ENCODE data around the gene GCLM. TPM values are rescaled to one million over a fixed set of nuclear protein-coding genes. Genes with fewer than 3 reads are reported as not detected.

The GCLM gene
- total RNA-seq, 1 experiment from 2014 or later, result 34.4 TPM

- intact Hi-C loops (cut with micrococcal nuclease; ENCODE audit: unreplicated experiment), result no loop called here
- ChIA-PET POLR2A (ENCODE audit: low non-redundant PET) (interaction anchor here (0.8 kb wide), 1 partner anchor 913 kb away, joined by 3 read pairs; no protein-coding TSS in a partner anchor), CTCF (interaction anchor here (1.8 kb wide), 1 partner anchor 219 kb away, joined by 10 read pairs; no protein-coding TSS in a partner anchor)
- TF ChIP-seq CTCF (conservative IDR thresholded peaks at IDR 0.05; ENCODE audit: low read depth, low read length) (no peak), EZH2 (IDR thresholded peaks at IDR 0.05; ENCODE audit: borderline replicate concordance, low read depth, low read length, poor library complexity, severe bottlenecking) (no peak)
- no peaks in the 10 kb centered on the region for H3K9me3 ChIP-seq (ENCODE audit: low read depth, low read length, poor library complexity, severe bottlenecking)
- no peak for DNase-seq (ENCODE audit: low spot score)
- H3K27me3 ChIP-seq (replicated peaks; ENCODE audit: insufficient read depth, low read depth, low read length, poor library complexity), result no peaks in the 10 kb centered on the region
- no peak overlapping the region for H3K27ac ChIP-seq (ENCODE audit: low read depth, low read length, poor library complexity, severe bottlenecking)
- BruUV-seq (replicated peaks), result no TSS peak
- no peaks in the 10 kb centered on the region for H3K36me3 ChIP-seq (ENCODE audit: insufficient read depth, low read length, poor library complexity, severe bottlenecking)
- peak overlapping the region; percentile 96 for H3K4me3 ChIP-seq (ENCODE audit: low read depth, low read length, poor library complexity, severe bottlenecking)
- H3K4me1 ChIP-seq (ENCODE audit: insufficient read depth, low read length, poor library complexity, severe bottlenecking), result peaks cover 6% of the 10 kb centered on the region
Measured at GRCh38 chr1:93848350-93848883, 60.8 kb downstream of the GCLM start.

GRCh38 chr1:93847811-93848288 lies 61.4 kb downstream of the GCLM start:
- ChIA-PET POLR2A (ENCODE audit: low non-redundant PET) (interaction anchor here (0.6 to 0.8 kb wide), 2 partner anchors 569 to 913 kb away, joined by 3 to 7 read pairs; no protein-coding TSS in a partner anchor), CTCF (interaction anchor here (1.8 kb wide), 1 partner anchor 218 kb away, joined by 10 read pairs; no protein-coding TSS in a partner anchor)
- DNase-seq (ENCODE audit: low spot score), result peak; percentile 89
- peak overlapping the region; percentile 96 for H3K4me3 ChIP-seq (ENCODE audit: low read depth, low read length, poor library complexity, severe bottlenecking)
- no TSS peak for BruUV-seq (replicated peaks)
- TF ChIP-seq EZH2 (IDR thresholded peaks at IDR 0.05; ENCODE audit: borderline replicate concordance, low read depth, low read length, poor library complexity, severe bottlenecking) (no peak), CTCF (conservative IDR thresholded peaks at IDR 0.05; ENCODE audit: low read depth, low read length) (no peak)
- H3K36me3 ChIP-seq (ENCODE audit: insufficient read depth, low read length, poor library complexity, severe bottlenecking), result no peaks in the 10 kb centered on the region
- H3K27me3 ChIP-seq (replicated peaks; ENCODE audit: insufficient read depth, low read depth, low read length, poor library complexity), result no peaks in the 10 kb centered on the region
- peak overlapping the region; percentile 91 for H3K27ac ChIP-seq (ENCODE audit: low read depth, low read length, poor library complexity, severe bottlenecking)
- intact Hi-C loops (cut with micrococcal nuclease; ENCODE audit: unreplicated experiment), result no loop called here
- H3K9me3 ChIP-seq (ENCODE audit: low read depth, low read length, poor library complexity, severe bottlenecking), result no peaks in the 10 kb centered on the region
- peaks cover 6% of the 10 kb centered on the region for H3K4me1 ChIP-seq (ENCODE audit: insufficient read depth, low read length, poor library complexity, severe bottlenecking)

DNA sequence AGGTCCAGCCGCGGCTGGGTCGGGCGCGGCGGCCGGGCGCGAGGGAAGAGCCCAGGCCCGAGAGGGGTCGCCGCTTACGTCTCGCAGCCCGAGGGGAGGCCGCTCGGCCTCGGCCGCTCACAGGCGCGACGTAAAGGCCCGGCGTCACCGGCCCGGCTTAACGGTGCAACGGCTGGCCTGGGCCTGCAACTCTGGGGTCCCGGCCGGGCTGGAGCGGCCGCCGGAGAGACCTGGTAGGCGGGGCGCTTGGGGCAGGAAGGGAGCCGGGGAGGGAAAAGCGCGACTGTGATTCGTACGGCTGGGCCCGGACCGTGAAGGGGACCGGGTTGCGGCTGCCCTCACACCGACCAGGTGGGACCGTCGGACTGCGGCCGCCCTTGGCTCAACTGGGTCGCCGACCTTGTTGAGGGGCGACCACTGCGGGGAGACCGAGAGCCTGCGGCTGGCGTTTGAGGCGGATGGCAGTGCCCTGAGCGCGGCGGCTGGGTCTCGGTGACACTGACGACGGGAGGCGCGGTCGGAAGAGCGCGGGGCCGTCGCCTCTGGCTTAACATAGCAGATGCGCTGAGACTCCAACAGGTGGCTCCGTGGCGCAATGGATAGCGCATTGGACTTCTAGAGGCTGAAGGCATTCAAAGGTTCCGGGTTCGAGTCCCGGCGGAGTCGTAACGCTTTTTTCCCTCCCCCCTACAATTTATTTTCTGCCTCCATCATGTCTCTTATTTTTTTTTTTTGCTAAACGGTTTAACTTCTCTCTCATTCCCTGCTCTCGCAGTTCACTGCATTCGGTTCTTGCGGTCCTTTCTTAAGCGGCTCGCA lies 62.0 kb downstream of the GCLM start:
- no peaks in the 10 kb centered on the region for H3K9me3 ChIP-seq (ENCODE audit: low read depth, low read length, poor library complexity, severe bottlenecking)
- H3K27me3 ChIP-seq (replicated peaks; ENCODE audit: insufficient read depth, low read depth, low read length, poor library complexity), result no peaks in the 10 kb centered on the region
- H3K27ac ChIP-seq (ENCODE audit: low read depth, low read length, poor library complexity, severe bottlenecking), result peak overlapping the region; percentile 91
- H3K4me1 ChIP-seq (ENCODE audit: insufficient read depth, low read length, poor library complexity, severe bottlenecking), result peaks cover 6% of the 10 kb centered on the region
- H3K36me3 ChIP-seq (ENCODE audit: insufficient read depth, low read length, poor library complexity, severe bottlenecking), result no peaks in the 10 kb centered on the region
- no peak for TF ChIP-seq CTCF (conservative IDR thresholded peaks at IDR 0.05; ENCODE audit: low read depth, low read length)
- no peak for TF ChIP-seq EZH2 (IDR thresholded peaks at IDR 0.05; ENCODE audit: borderline replicate concordance, low read depth, low read length, poor library complexity, severe bottlenecking)
- POLR2A ChIA-PET (ENCODE audit: low non-redundant PET), result interaction anchor here (0.6 to 0.8 kb wide), 2 partner anchors 570 to 912 kb away, joined by 3 to 7 read pairs; no protein-coding TSS in a partner anchor
- DNase-seq (ENCODE audit: low spot score), result peak; percentile 92
- intact Hi-C loops (cut with micrococcal nuclease; ENCODE audit: unreplicated experiment), result no loop called here
- CTCF ChIA-PET, result interaction anchor here (1.8 to 2.0 kb wide), 1 partner anchor 218 kb away, joined by 10 to 11 read pairs; no protein-coding TSS in a partner anchor
- no TSS peak for BruUV-seq (replicated peaks)
- peak overlapping the region; percentile 96 for H3K4me3 ChIP-seq (ENCODE audit: low read depth, low read length, poor library complexity, severe bottlenecking)
